ENCODE data around the gene SAMD10. TPM values are rescaled to one million over a fixed set of nuclear protein-coding genes. Genes with fewer than 3 reads are reported as not detected.
"Not testable (repeated sequence)": the region's sequence is repeated elsewhere in the genome, so short reads cannot be mapped to it uniquely, and the experiment has no call there.

The SAMD10 gene
- total RNA-seq, 1 donor from 2014 or later: 6.0 TPM

- intact Hi-C loops (cut with DNase I); ATAC-seq (ENCODE audit: poor library complexity): not testable (repeated sequence)
- DNase-seq: peak; percentile 33
Measured at GRCh38 chr20:63960654-63961621, 18.5 kb downstream of the SAMD10 start.

GRCh38 chr20:63959699-63960075 lies 19.8 kb downstream of the SAMD10 start:
- ATAC-seq (ENCODE audit: poor library complexity) (no peak), DNase-seq (no peak)
- intact Hi-C loops (cut with DNase I): no loop called here

GRCh38 chr20:63958964-63959698 lies 20.3 kb downstream of the SAMD10 start:
- DNase-seq: no peak
- intact Hi-C loops (cut with DNase I): no loop called here
- ATAC-seq (ENCODE audit: poor library complexity): no peak

- ATAC-seq (ENCODE audit: poor library complexity) (no peak), DNase-seq (no peak)
- intact Hi-C loops (cut with DNase I): no loop called here
Measured at GRCh38 chr20:63958471-63958870, 21.0 kb downstream of the SAMD10 start.

GRCh38 chr20:63957690-63958441 lies 21.6 kb downstream of the SAMD10 start:
- ATAC-seq (ENCODE audit: poor library complexity): no peak
- intact Hi-C loops (cut with DNase I): no loop called here
- DNase-seq: peak; percentile 48

- DNase-seq (peak; percentile 82), ATAC-seq (ENCODE audit: poor library complexity) (peak; percentile 40)
- intact Hi-C loops (cut with DNase I): no loop called here
Measured at GRCh38 chr20:63957004-63957689, 22.3 kb downstream of the SAMD10 start.

GRCh38 chr20:63956664-63957003 lies 22.8 kb downstream of the SAMD10 start:
- intact Hi-C loops (cut with DNase I): no loop called here
- ATAC-seq (ENCODE audit: poor library complexity): no peak
- no peak for DNase-seq

- ATAC-seq (ENCODE audit: poor library complexity) (peak; percentile 84), DNase-seq (peak; percentile 96)
- intact Hi-C loops (cut with DNase I): no loop called here
Measured at GRCh38 chr20:63955827-63956663, 23.4 kb downstream of the SAMD10 start, which contains the start of gene UCKL1. Gene UCKL1, minus strand, starts transcription at chr20:63956416. Its CDS starts 44 bp downstream, at chr20:63956372.

GRCh38 chr20:63955281-63955826 lies 24.1 kb downstream of the SAMD10 start:
- ATAC-seq (ENCODE audit: poor library complexity) (peak; percentile 38), DNase-seq (peak; percentile 67)
- intact Hi-C loops (cut with DNase I): no loop called here

GRCh38 chr20:63953764-63954429 lies 25.5 kb downstream of the SAMD10 start:
- intact Hi-C loops (cut with DNase I): no loop called here
- no peak for DNase-seq
- no peak for ATAC-seq (ENCODE audit: poor library complexity)

GRCh38 chr20:63952769-63953168 lies 26.7 kb downstream of the SAMD10 start:
- intact Hi-C loops (cut with DNase I): no loop called here
- DNase-seq: no peak

GRCh38 chr20:63952210-63952535 lies 27.3 kb downstream of the SAMD10 start:
- intact Hi-C loops (cut with DNase I): no loop called here
- no peak for ATAC-seq (ENCODE audit: poor library complexity)
- DNase-seq: no peak

More at GRCh38 chr20:63952769-63953168, 26.7 kb downstream of the SAMD10 start:
- no peak for ATAC-seq (ENCODE audit: poor library complexity)

- ATAC-seq (ENCODE audit: poor library complexity) (peak; percentile 1), DNase-seq (no peak)
- intact Hi-C loops (cut with DNase I): no loop called here
Measured at GRCh38 chr20:63951398-63952209, 27.8 kb downstream of the SAMD10 start.

- ATAC-seq (ENCODE audit: poor library complexity) (peak; percentile 28), DNase-seq (no peak)
- intact Hi-C loops (cut with DNase I): no loop called here
Measured at GRCh38 chr20:63950701-63951397, 28.6 kb downstream of the SAMD10 start.

- no peak for ATAC-seq (ENCODE audit: poor library complexity)
- intact Hi-C loops (cut with DNase I): no loop called here
- DNase-seq: no peak
Measured at GRCh38 chr20:63947638-63948456, 31.6 kb downstream of the SAMD10 start.
